HepG2 (cell line): Measurements from ENCODE around the gene LBX2. TPM values are rescaled to one million over a fixed set of nuclear protein-coding genes. Genes with fewer than 3 reads are reported as not detected.

Experiments
- ATRX ChIP-seq: sonication (generic); formaldehyde crosslinking; IDR thresholded peaks from 2 replicates; pipeline ENCODE4 v1.4.0; 2020; ENCODE audit warnings: missing genetic modification reagents, borderline replicate concordance
- BCL3 ChIP-seq: sonication (generic); formaldehyde crosslinking; IDR thresholded peaks from 2 replicates; pipeline ENCODE4 v1.5.1; 2020; ENCODE audit warnings: mild to moderate bottlenecking, missing genetic modification reagents, moderate library complexity
- CCDC6 ChIP-seq: sonication (generic); formaldehyde crosslinking; IDR thresholded peaks from 2 replicates; pipeline ENCODE4 v1.8.1; 2022; ENCODE audit warnings: mild to moderate bottlenecking, missing genetic modification reagents, moderate library complexity
- DNMT3B ChIP-seq: conservative IDR thresholded peaks from 2 replicates; pipeline ENCODE4 v1.6.1; 2016; ENCODE audit warnings: missing biosample characterization, control low read depth
- ELF3 ChIP-seq: IDR thresholded peaks from 2 replicates; pipeline ENCODE4 v1.6.1; 2016; ENCODE audit warnings: missing genetic modification reagents, missing compliant biosample characterization
- GATA4 ChIP-seq: sonication (generic); IDR thresholded peaks from 2 replicates; pipeline ENCODE4 v1.6.1; 2016; ENCODE audit warnings: antibody characterized with exemption, low read depth, borderline replicate concordance
- GATAD2A ChIP-seq: IDR thresholded peaks from 2 replicates; pipeline ENCODE4 v1.6.1; 2016
- NKX3-1 ChIP-seq: sonication (generic); formaldehyde crosslinking; IDR thresholded peaks from 2 replicates; pipeline ENCODE4 v1.5.0; 2020; ENCODE audit warnings: missing genetic modification reagents
- REXO4 ChIP-seq: sonication (generic); formaldehyde crosslinking; IDR thresholded peaks from 2 replicates; pipeline ENCODE4 v1.8.0; 2022; ENCODE audit warnings: missing genetic modification reagents, mild to moderate bottlenecking, borderline replicate concordance
- RFX1 ChIP-seq: fragments of 450-650 bp; IDR thresholded peaks from 2 replicates; pipeline ENCODE4 v1.6.1; 2017
- RFX3 ChIP-seq: IDR thresholded peaks from 2 replicates; pipeline ENCODE4 v1.6.1; 2016; ENCODE audit warnings: missing biosample characterization, missing genetic modification reagents
- RNF219 ChIP-seq: sonication (generic); formaldehyde crosslinking; IDR thresholded peaks from 2 replicates; pipeline ENCODE4 v1.5.0; 2020; ENCODE audit warnings: mild to moderate bottlenecking, missing genetic modification reagents
- SKI ChIP-seq: fragments of 450-650 bp; IDR thresholded peaks from one replicate; pipeline ENCODE4 v1.6.1; 2018; ENCODE audit warnings: mild to moderate bottlenecking; ENCODE audit not compliant: partially characterized antibody
- SRF ChIP-seq: IDR thresholded peaks from 2 replicates; pipeline ENCODE4 v1.6.1; 2011; ENCODE audit warnings: mild to moderate bottlenecking, low read depth, low read length, moderate library complexity
- SYNCRIP ChIP-seq: fragments of 200-400 bp; formaldehyde crosslinking; IDR thresholded peaks from 2 replicates; pipeline ENCODE4 v1.6.1; 2018; ENCODE audit warnings: mild to moderate bottlenecking, low read depth, low read length; ENCODE audit not compliant: insufficient read depth
- TARDBP ChIP-seq: sonication (generic); formaldehyde crosslinking; IDR thresholded peaks from 2 replicates; pipeline ENCODE4 v1.8.0; 2022; ENCODE audit warnings: mild to moderate bottlenecking, missing genetic modification reagents
- TFAP4 ChIP-seq: sonication (generic); IDR thresholded peaks from 2 replicates; pipeline ENCODE4 v1.6.1; 2016; ENCODE audit warnings: low read depth, borderline replicate concordance
- XBP1 ChIP-seq: sonication (generic); formaldehyde crosslinking; IDR thresholded peaks from 2 replicates; pipeline ENCODE4 v1.5.0; 2020; ENCODE audit warnings: missing genetic modification reagents
- ZMYM3 ChIP-seq: sonication (generic); formaldehyde crosslinking; IDR thresholded peaks from 2 replicates; pipeline ENCODE4 v1.5.1; 2020; ENCODE audit warnings: mild to moderate bottlenecking, missing genetic modification reagents
- ZNF138 ChIP-seq: sonication (generic); formaldehyde crosslinking; IDR thresholded peaks from 2 replicates; pipeline ENCODE4 v1.5.0; 2020; ENCODE audit warnings: mild to moderate bottlenecking, low read depth, missing genetic modification reagents
- ZNF160 ChIP-seq: sonication (generic); formaldehyde crosslinking; IDR thresholded peaks from 2 replicates; pipeline ENCODE4 v1.8.0; 2022; ENCODE audit warnings: mild to moderate bottlenecking, inconsistent platforms, missing genetic modification reagents
- ZNF326 ChIP-seq: sonication (generic); formaldehyde crosslinking; IDR thresholded peaks from 2 replicates; pipeline ENCODE4 v1.4.0; 2020; ENCODE audit warnings: missing genetic modification reagents, borderline replicate concordance
- ZNF615 ChIP-seq: sonication (generic); formaldehyde crosslinking; IDR thresholded peaks from 2 replicates; pipeline ENCODE4 v1.5.0; 2020; ENCODE audit warnings: mild to moderate bottlenecking, missing genetic modification reagents, borderline replicate concordance
- ZZZ3 ChIP-seq: sonication (generic); formaldehyde crosslinking; IDR thresholded peaks from 2 replicates; pipeline ENCODE4 v1.4.0; 2020; ENCODE audit warnings: missing genetic modification reagents, mild to moderate bottlenecking, borderline replicate concordance
- polyA plus RNA-seq, 8 experiments: library from polyadenylated mRNA; depleted of rRNA in 3 of 8; stranded (reverse) in 7 of 8; unstranded in 1 of 8; fragments of >200 nt; fragmentation: Illumina TruSeq in 4 of 8; extraction: Trizol in 4 of 8; gene quantifications; 2 replicates each; pipeline versions ENCODE4 v1.2.1 to v1.2.3, GENCODE V29; 2011 to 2016; ENCODE audit warnings: low read depth in 4 of 8, missing spikeins in 1 of 8, mixed read lengths in 1 of 8; ENCODE audit not compliant: insufficient read depth in 1 of 8
- total RNA-seq, 5 experiments: library from RNA; depleted of rRNA; stranded (reverse); fragments of >200 nt; fragmentation: Illumina TruSeq; extraction: Trizol; gene quantifications; 2 replicates each; pipeline ENCODE4 v1.2.3, GENCODE V29; 2016; ENCODE audit warnings: low read depth in 1 of 5
- TF ChIP-seq, protein P1 (sequence below): sonication (generic); formaldehyde crosslinking; IDR thresholded peaks from 2 replicates; pipeline ENCODE4 v1.8.0; 2022; ENCODE audit warnings: missing genetic modification reagents, mild to moderate bottlenecking, moderate library complexity, borderline replicate concordance

The LBX2 gene
- total and polyA plus RNA-seq, 2 of the 13 experiments (the other 11 are each of a cell fraction or from before 2014, with no cell fraction given) = 6.4 to 8.1 TPM

- TF ChIP-seq RNF219 (no peak), REXO4 (CRISPR knock-in tag) (no peak), ZNF615 (CRISPR knock-in tag) (peak; percentile 82; the same call in 1 of the 2 replicates), RFX3 (CRISPR knock-in tag) (peak; percentile 87), ZNF138 (no peak), BCL3 (CRISPR knock-in tag) (peak; percentile 88), GATA4 (no peak; the same call in 1 of the 2 replicates), ZMYM3 (CRISPR knock-in tag) (peak; percentile 85; the same call in 1 of the 2 replicates), SYNCRIP (no peak), XBP1 (CRISPR knock-in tag) (0 out of 2 replicates have a peak, but pooled peaks have one; percentile 4), TARDBP (CRISPR knock-in tag) (peak; percentile 99), ELF3 (CRISPR knock-in tag) (peak; percentile 95), ZNF326 (CRISPR knock-in tag) (no peak), CCDC6 (CRISPR knock-in tag) (no peak), SRF (peak; percentile 68; the same call in 1 of the 2 replicates), TFAP4 (no peak; the same call in 1 of the 2 replicates), NKX3-1 (CRISPR knock-in tag) (no peak), ZNF160 (CRISPR knock-in tag) (peak; percentile 86), ATRX (CRISPR knock-in tag) (no peak; the same call in 1 of the 2 replicates), SKI (peak; percentile 87), RFX1 (peak; percentile 93), DNMT3B (CRISPR knock-in tag) (peak; percentile 91), ZZZ3 (CRISPR knock-in tag) (peak; percentile 88), GATAD2A (peak; percentile 95)
- TF ChIP-seq, protein P1, sequence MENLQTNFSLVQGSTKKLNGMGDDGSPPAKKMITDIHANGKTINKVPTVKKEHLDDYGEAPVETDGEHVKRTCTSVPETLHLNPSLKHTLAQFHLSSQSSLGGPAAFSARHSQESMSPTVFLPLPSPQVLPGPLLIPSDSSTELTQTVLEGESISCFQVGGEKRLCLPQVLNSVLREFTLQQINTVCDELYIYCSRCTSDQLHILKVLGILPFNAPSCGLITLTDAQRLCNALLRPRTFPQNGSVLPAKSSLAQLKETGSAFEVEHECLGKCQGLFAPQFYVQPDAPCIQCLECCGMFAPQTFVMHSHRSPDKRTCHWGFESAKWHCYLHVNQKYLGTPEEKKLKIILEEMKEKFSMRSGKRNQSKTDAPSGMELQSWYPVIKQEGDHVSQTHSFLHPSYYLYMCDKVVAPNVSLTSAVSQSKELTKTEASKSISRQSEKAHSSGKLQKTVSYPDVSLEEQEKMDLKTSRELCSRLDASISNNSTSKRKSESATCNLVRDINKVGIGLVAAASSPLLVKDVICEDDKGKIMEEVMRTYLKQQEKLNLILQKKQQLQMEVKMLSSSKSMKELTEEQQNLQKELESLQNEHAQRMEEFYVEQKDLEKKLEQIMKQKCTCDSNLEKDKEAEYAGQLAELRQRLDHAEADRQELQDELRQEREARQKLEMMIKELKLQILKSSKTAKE (CRISPR knock-in tag) = no peak
Observed at GRCh38 chr2:74454654-74455511, 44.5 kb downstream of the LBX2 start, which contains the start of gene INO80B (continued).
